SK-N-SH (cell line): Measurements from ENCODE around the gene MSRB2.

Source experiments
- EZH2phosphoT487 ChIP-seq: fragments of 200-600 bp; sonication (generic); IDR thresholded peaks from 2 replicates; pipeline ENCODE4 v1.6.1; 2017; ENCODE audit warnings: low read depth, mixed run types, mild to moderate bottlenecking, antibody characterized with exemption, moderate library complexity, borderline replicate concordance
- FOXJ3 ChIP-seq: sonication (generic); formaldehyde crosslinking; IDR thresholded peaks from 2 replicates; pipeline ENCODE4 v1.5.1; 2020; ENCODE audit warnings: mild to moderate bottlenecking, missing genetic modification reagents
- GABPA ChIP-seq: IDR thresholded peaks from 2 replicates; pipeline ENCODE4 v1.4.0; 2012; ENCODE audit warnings: low read depth, mild to moderate bottlenecking
- GATA2 ChIP-seq: sonication (generic); formaldehyde crosslinking; IDR thresholded peaks from 2 replicates; pipeline ENCODE4 v1.5.0; 2020; ENCODE audit warnings: mild to moderate bottlenecking, missing genetic modification reagents
- MXI1 ChIP-seq: IDR thresholded peaks from 2 replicates; pipeline ENCODE4 v1.6.1; 2012; ENCODE audit warnings: mild to moderate bottlenecking, low read depth, low read length, improper control_type of control experiment
- POLR2AphosphoS5 ChIP-seq: IDR thresholded peaks from 2 replicates; pipeline ENCODE4 v1.6.1; 2012; ENCODE audit warnings: low read depth, low read length
- RAD21 ChIP-seq: IDR thresholded peaks from 2 replicates; pipeline ENCODE4 v1.6.1; 2012; ENCODE audit warnings: mild to moderate bottlenecking, low read length
- RCOR1 ChIP-seq: fragments of 150-350 bp; IDR thresholded peaks from 2 replicates; pipeline ENCODE4 v1.6.1; 2017; ENCODE audit warnings: antibody characterized with exemption, low read length
- SIN3A ChIP-seq: IDR thresholded peaks from 2 replicates; pipeline ENCODE4 v1.6.1; 2012; ENCODE audit warnings: low read depth, mild to moderate bottlenecking, low read length, moderate library complexity, borderline replicate concordance
- USF1 ChIP-seq: IDR thresholded peaks from 2 replicates; pipeline ENCODE4 v1.4.0; 2012; ENCODE audit warnings: low read depth, borderline replicate concordance
- YY1 ChIP-seq: IDR thresholded peaks from 2 replicates; pipeline ENCODE4 v1.4.0; 2012; ENCODE audit warnings: low read depth, mild to moderate bottlenecking
- TF ChIP-seq, protein P1 (sequence below): IDR thresholded peaks from 2 replicates; pipeline ENCODE4 v1.6.1; 2012; ENCODE audit warnings: mild to moderate bottlenecking, low read depth, low read length, moderate library complexity
- TF ChIP-seq, protein P2 (sequence below): fragments of 200-600 bp; sonication (generic); IDR thresholded peaks from 2 replicates; pipeline ENCODE4 v1.6.1; 2017; ENCODE audit warnings: antibody characterized with exemption, mild to moderate bottlenecking, moderate library complexity
- TF ChIP-seq, protein P3 (sequence below): fragments of 150-350 bp; IDR thresholded peaks from 2 replicates; pipeline ENCODE4 v1.6.1; 2017; ENCODE audit warnings: antibody characterized with exemption, low read length, low read depth, borderline replicate concordance

DNA sequence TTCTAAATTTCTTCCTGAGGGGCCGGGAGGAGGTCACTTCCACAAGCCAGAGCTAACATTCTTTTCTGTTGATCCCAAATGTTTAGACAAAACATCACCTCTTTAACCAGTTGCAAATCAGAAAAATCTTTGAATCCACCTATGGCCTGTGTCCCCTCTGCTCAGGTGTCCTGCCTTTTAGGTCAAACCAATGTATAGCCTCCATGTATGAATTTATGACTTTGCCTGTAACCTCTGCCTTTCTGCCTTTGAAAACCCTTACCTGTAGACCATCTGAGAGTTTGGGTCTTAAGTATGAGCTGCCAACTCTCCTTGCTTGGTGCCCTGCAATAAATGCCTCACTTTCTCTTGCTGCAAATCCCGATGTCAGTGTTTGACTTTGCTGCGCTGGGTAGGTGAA lies 44.1 kb upstream of the MSRB2 start:
- TF ChIP-seq, protein P1, sequence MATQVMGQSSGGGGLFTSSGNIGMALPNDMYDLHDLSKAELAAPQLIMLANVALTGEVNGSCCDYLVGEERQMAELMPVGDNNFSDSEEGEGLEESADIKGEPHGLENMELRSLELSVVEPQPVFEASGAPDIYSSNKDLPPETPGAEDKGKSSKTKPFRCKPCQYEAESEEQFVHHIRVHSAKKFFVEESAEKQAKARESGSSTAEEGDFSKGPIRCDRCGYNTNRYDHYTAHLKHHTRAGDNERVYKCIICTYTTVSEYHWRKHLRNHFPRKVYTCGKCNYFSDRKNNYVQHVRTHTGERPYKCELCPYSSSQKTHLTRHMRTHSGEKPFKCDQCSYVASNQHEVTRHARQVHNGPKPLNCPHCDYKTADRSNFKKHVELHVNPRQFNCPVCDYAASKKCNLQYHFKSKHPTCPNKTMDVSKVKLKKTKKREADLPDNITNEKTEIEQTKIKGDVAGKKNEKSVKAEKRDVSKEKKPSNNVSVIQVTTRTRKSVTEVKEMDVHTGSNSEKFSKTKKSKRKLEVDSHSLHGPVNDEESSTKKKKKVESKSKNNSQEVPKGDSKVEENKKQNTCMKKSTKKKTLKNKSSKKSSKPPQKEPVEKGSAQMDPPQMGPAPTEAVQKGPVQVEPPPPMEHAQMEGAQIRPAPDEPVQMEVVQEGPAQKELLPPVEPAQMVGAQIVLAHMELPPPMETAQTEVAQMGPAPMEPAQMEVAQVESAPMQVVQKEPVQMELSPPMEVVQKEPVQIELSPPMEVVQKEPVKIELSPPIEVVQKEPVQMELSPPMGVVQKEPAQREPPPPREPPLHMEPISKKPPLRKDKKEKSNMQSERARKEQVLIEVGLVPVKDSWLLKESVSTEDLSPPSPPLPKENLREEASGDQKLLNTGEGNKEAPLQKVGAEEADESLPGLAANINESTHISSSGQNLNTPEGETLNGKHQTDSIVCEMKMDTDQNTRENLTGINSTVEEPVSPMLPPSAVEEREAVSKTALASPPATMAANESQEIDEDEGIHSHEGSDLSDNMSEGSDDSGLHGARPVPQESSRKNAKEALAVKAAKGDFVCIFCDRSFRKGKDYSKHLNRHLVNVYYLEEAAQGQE, result no peak
- TF ChIP-seq RAD21 (no peak), RCOR1 (no peak), FOXJ3 (CRISPR knock-in tag) (no peak), EZH2phosphoT487 (no peak), SIN3A (no peak), GATA2 (CRISPR knock-in tag) (no peak), POLR2AphosphoS5 (no peak), USF1 (no peak), YY1 (no peak), MXI1 (no peak), GABPA (no peak)
- TF ChIP-seq, protein P2, sequence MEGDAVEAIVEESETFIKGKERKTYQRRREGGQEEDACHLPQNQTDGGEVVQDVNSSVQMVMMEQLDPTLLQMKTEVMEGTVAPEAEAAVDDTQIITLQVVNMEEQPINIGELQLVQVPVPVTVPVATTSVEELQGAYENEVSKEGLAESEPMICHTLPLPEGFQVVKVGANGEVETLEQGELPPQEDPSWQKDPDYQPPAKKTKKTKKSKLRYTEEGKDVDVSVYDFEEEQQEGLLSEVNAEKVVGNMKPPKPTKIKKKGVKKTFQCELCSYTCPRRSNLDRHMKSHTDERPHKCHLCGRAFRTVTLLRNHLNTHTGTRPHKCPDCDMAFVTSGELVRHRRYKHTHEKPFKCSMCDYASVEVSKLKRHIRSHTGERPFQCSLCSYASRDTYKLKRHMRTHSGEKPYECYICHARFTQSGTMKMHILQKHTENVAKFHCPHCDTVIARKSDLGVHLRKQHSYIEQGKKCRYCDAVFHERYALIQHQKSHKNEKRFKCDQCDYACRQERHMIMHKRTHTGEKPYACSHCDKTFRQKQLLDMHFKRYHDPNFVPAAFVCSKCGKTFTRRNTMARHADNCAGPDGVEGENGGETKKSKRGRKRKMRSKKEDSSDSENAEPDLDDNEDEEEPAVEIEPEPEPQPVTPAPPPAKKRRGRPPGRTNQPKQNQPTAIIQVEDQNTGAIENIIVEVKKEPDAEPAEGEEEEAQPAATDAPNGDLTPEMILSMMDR, result no peak
- TF ChIP-seq, protein P3, sequence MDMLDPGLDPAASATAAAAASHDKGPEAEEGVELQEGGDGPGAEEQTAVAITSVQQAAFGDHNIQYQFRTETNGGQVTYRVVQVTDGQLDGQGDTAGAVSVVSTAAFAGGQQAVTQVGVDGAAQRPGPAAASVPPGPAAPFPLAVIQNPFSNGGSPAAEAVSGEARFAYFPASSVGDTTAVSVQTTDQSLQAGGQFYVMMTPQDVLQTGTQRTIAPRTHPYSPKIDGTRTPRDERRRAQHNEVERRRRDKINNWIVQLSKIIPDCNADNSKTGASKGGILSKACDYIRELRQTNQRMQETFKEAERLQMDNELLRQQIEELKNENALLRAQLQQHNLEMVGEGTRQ, result no peak
